ENCODE data around the gene QSOX1. TPM values are rescaled to one million over a fixed set of nuclear protein-coding genes. Genes with fewer than 3 reads are reported as not detected.

The QSOX1 gene
- total RNA-seq, 4 donors from 2014 or later: 65.9 to 124 (median 93.7) TPM

DNA sequence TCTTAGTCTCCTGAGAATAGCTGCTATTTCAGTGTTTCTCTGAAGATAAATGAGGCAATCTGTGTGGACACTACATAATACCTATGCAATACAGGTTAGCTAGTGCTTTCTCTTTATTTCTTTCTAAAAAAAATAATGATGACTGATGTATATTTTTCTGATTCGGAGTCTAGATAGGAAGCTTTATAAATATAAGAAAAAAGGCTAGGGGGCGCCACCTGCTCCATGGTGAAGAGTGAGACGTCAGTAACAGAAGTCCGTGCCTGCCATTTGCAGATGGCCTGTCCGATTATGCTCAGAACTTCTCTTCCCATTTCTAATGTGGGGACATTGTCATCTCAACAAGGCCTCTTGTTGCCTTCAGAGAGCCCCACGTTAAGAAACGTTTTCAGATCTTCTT lies 26.4 kb downstream of the QSOX1 start:
- H3K27me3 ChIP-seq: no peaks in the 10 kb centered on the region
- TF ChIP-seq POLR2A (IDR thresholded peaks at IDR 0.05): no peak
- TF ChIP-seq, protein P1, sequence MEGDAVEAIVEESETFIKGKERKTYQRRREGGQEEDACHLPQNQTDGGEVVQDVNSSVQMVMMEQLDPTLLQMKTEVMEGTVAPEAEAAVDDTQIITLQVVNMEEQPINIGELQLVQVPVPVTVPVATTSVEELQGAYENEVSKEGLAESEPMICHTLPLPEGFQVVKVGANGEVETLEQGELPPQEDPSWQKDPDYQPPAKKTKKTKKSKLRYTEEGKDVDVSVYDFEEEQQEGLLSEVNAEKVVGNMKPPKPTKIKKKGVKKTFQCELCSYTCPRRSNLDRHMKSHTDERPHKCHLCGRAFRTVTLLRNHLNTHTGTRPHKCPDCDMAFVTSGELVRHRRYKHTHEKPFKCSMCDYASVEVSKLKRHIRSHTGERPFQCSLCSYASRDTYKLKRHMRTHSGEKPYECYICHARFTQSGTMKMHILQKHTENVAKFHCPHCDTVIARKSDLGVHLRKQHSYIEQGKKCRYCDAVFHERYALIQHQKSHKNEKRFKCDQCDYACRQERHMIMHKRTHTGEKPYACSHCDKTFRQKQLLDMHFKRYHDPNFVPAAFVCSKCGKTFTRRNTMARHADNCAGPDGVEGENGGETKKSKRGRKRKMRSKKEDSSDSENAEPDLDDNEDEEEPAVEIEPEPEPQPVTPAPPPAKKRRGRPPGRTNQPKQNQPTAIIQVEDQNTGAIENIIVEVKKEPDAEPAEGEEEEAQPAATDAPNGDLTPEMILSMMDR (IDR thresholded peaks at IDR 0.05 in 4 of 5, conservative IDR thresholded peaks at IDR 0.05 in 1 of 5): peak in 1 of 5 experiments; percentile 41
- intact Hi-C loops (cut with DNase I; ENCODE audit: low total_unique reads): no loop called here
- H3K9me3 ChIP-seq: no peaks in the 10 kb centered on the region
- H3K4me1 ChIP-seq: peaks cover 0 to 4% of the 10 kb centered on the region in 2 donors
- ATAC-seq: no peak
- DNase-seq: peak in 1 of 2 donors; percentile 8
- H3K4me3 ChIP-seq: no peak overlapping the region
- peaks cover 0 to 53% of the 10 kb centered on the region in 2 donors for H3K36me3 ChIP-seq
- in situ Hi-C loops (cut with MboI; ENCODE audit: low sequenced_read_pairs in 4 of 4): loop anchor here in 3 of 4 donors (25.0 kb wide), 2 partner anchors 94 to 469 kb away; no protein-coding TSS in a partner anchor
- H3K27ac ChIP-seq: no peak overlapping the region

DNA sequence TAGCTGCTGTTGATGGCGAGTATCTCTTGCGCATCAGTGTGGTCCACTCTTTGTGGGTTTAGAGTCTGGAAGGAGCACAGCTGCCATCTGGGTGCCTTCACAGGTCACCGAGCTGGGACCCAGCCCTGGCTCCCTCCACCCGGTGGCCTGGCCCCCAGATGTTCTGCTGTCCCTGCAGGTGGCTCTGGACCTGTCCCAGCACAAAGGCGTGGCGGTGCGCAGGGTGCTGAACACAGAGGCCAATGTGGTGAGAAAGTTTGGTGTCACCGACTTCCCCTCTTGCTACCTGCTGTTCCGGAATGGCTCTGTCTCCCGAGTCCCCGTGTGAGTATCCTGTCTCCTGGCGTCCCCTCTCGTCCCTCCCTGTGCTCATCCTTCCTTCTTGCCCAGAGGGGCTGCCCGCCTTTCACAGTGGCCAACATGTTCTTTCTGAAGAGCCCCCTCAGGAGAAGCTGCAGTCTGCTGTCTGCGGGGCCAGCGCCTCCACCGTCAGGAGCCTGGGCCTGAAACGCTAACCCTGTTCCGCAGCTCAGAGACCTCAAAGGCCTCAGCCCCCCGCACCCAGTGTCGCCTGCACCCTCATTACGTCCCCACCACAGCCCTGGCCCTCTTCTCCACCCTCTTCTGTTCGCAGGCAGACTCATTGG lies 27.4 kb downstream of the QSOX1 start:
- H3K4me3 ChIP-seq: no peak overlapping the region
- in situ Hi-C loops (cut with MboI; ENCODE audit: low sequenced_read_pairs in 4 of 4): loop anchor here in 3 of 4 donors (25.0 kb wide), 2 partner anchors 95 to 470 kb away; no protein-coding TSS in a partner anchor
- no peaks in the 10 kb centered on the region for H3K9me3 ChIP-seq
- no peak overlapping the region for H3K27ac ChIP-seq
- intact Hi-C loops (cut with DNase I; ENCODE audit: low total_unique reads): no loop called here
- peaks cover 0 to 4% of the 10 kb centered on the region in 2 donors for H3K4me1 ChIP-seq
- no peak for ATAC-seq
- H3K27me3 ChIP-seq: no peaks in the 10 kb centered on the region
- peaks cover 0 to 63% of the 10 kb centered on the region in 2 donors for H3K36me3 ChIP-seq
- TF ChIP-seq, protein P1 (IDR thresholded peaks at IDR 0.05 in 4 of 5, conservative IDR thresholded peaks at IDR 0.05 in 1 of 5): no peak
- peak in 1 of 2 donors; percentile 8 for DNase-seq

DNA sequence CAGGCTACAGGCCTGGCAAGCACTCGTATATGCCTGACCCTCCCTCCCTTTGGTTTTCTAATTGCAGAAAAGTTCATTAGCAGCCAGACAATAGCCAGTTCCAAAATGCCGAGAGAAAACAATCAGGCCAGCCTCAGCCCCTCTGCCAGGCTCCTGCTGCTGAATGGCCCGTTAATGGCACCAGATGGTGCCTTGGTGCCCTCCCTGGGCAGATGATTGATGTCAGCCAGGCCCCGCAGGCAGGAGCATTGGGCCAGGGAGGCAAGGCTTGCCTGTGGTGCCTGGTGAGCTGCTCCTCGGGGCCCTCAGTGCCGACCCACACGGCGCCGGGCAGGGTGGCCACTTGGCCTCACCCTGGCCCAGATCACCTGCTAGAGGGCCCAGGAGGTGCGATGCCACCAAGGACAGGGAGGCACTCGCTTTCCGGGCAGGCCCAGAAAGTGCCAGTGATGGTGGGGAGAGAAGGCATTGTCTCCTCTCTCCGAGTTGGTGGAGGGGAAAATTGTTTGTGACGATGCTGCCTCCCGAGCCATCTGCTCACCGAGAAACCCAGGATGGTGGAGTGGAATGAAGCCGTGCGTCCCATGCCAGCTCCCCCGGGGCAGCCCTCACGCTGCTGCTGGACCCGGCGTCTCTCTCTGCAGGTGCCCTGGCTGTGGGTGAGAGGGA lies 28.1 kb downstream of the QSOX1 start:
- TF ChIP-seq, protein P1 (IDR thresholded peaks at IDR 0.05 in 4 of 5, conservative IDR thresholded peaks at IDR 0.05 in 1 of 5): no peak
- TF ChIP-seq POLR2A (IDR thresholded peaks at IDR 0.05): no peak
- Histone ChIP-seq H3K27ac (no peak overlapping the region), H3K4me1 (peaks cover 0 to 4% of the 10 kb centered on the region in 2 donors), H3K9me3 (no peaks in the 10 kb centered on the region), H3K27me3 (no peaks in the 10 kb centered on the region), H3K4me3 (no peak overlapping the region), H3K36me3 (peaks cover 0 to 70% of the 10 kb centered on the region in 2 donors)
- in situ Hi-C loops (cut with MboI; ENCODE audit: low sequenced_read_pairs in 4 of 4): loop anchor here in 3 of 4 donors (25.0 kb wide), 2 partner anchors 95 to 470 kb away; no protein-coding TSS in a partner anchor
- DNase-seq (peak in 1 of 2 donors; percentile 7), ATAC-seq (no peak)
- intact Hi-C loops (cut with DNase I; ENCODE audit: low total_unique reads): no loop called here

DNA sequence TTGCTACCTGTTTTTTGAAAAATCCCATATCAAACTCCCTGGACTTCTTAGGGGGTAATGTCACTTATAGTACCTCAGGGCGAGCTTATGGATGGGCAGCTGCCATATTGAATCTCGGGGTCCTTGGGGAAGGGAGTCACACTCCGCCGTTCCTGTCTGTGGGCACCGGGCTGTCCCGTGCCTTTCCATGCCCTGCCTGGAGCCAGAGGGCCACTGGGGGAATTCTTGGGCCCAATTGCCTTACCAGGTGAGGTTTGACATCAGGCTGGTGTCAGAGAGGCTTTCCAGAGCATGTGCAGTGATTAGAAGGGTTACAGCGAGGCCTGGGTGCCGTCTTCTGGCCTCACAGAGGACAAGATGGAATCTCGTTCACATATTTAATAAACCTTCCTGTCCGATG lies 28.8 kb downstream of the QSOX1 start:
- in situ Hi-C loops (cut with MboI; ENCODE audit: low sequenced_read_pairs in 4 of 4): loop anchor here in 3 of 4 donors (25.0 kb wide), 2 partner anchors 96 to 471 kb away; no protein-coding TSS in a partner anchor
- no peak for ATAC-seq
- no peaks in the 10 kb centered on the region for H3K27me3 ChIP-seq
- no peak overlapping the region for H3K27ac ChIP-seq
- peak in 1 of 2 donors; percentile 4 for DNase-seq
- intact Hi-C loops (cut with DNase I; ENCODE audit: low total_unique reads): no loop called here
- H3K9me3 ChIP-seq: no peaks in the 10 kb centered on the region
- H3K4me1 ChIP-seq: peaks cover 0 to 4% of the 10 kb centered on the region in 2 donors
- peaks cover 0 to 71% of the 10 kb centered on the region in 2 donors for H3K36me3 ChIP-seq
- TF ChIP-seq, protein P1 (IDR thresholded peaks at IDR 0.05 in 4 of 5, conservative IDR thresholded peaks at IDR 0.05 in 1 of 5): no peak
- no peak for TF ChIP-seq POLR2A (IDR thresholded peaks at IDR 0.05)
- H3K4me3 ChIP-seq: no peak overlapping the region
